ENCODE data around the gene NR2E1.

NR2E1 gene

DNA sequence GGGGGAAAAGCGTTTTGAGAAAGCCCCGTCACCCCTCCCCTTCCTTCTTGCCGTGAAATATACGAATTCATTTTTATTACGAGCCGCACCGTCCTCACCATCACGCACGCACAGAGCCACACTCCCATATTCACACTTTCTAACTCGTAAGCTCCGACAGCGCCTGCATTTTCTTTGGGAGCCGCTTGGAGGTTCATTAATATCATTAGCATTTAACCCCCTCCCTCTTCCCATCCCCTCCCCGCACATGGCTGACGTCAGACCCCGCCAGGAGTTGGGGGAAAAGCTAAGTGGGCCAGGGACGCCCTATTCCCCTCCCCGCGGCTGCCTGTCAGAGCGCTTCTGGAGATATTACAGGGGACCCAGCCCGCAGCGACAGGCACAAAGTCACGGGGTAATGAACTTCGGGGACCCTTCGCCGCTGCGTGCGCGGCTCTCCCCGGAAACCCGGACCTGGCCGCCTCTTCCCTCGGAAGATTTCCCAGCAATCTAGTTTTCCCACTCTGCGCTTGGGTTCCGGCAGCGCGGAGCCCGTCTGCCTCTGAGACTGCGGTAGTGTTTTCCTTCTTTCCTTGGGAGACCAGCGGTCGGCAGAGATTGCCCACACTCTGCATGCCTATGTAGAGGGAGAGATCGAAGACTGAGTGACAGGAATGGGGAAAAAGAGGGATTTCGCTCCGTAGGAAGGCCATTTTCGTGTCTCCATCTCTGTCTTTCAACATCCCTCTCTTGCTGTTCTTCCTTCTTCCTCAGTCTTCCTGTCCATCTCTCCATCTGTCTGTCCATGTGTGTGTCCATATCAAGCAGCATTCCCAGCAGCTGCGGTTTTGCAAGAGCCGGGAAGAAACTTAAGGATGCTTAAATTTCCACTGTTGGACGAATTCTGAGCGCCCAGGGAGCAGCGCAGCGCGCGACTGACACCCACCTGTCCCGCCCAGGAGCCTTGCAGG lies at the start of gene NR2E1:
Gene NR2E1, plus strand, starts transcription at position 309 of the 950 bp plus-strand sequence. CDS start 744 bp downstream, outside the sequence.
- no peak for DNase-seq (ENCODE audit: low read depth)

DNA sequence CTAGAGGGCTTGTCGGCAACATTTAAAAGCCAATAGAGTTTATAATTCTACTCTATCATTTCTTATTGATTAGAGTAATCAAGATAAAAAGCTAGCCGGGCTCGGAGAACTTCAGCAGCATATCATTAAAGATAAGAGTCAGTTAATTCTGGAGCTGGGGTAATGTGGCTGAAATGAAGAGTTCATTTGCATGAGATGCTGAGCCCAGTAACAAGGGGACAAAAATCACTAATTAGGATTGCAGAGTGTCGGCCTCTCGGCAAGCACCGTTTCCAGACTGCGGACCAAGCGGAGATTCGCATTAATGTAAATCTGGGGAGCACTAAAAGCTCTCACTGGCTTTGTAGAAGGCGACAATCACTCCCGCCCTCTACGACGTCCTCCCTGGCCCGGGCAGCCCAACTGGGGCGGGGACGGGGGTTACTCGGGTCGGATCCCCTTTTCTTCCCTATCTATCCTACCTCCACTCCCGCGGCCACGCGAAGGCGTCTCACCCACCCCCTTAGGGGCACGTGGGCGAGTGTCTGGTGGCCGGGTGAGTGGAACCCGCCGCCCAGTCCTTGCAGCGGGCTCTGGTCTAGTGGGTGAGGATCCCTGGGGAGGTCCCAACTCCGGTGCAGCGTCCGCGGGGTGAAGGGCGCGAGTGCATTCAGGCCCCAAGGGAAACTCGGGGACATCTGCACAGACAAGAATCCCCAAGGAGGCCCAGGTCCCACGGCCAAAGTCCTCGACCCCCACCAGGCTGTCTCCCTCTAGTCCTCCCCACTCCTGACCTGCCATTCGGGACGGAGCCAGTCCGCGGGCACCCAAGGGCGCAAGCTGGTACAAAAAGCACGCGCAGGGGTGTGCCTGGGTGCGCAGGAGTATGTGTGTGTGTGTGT lies 49.0 kb upstream of the NR2E1 start:
- DNase-seq (ENCODE audit: low read depth), result no peak

DNA sequence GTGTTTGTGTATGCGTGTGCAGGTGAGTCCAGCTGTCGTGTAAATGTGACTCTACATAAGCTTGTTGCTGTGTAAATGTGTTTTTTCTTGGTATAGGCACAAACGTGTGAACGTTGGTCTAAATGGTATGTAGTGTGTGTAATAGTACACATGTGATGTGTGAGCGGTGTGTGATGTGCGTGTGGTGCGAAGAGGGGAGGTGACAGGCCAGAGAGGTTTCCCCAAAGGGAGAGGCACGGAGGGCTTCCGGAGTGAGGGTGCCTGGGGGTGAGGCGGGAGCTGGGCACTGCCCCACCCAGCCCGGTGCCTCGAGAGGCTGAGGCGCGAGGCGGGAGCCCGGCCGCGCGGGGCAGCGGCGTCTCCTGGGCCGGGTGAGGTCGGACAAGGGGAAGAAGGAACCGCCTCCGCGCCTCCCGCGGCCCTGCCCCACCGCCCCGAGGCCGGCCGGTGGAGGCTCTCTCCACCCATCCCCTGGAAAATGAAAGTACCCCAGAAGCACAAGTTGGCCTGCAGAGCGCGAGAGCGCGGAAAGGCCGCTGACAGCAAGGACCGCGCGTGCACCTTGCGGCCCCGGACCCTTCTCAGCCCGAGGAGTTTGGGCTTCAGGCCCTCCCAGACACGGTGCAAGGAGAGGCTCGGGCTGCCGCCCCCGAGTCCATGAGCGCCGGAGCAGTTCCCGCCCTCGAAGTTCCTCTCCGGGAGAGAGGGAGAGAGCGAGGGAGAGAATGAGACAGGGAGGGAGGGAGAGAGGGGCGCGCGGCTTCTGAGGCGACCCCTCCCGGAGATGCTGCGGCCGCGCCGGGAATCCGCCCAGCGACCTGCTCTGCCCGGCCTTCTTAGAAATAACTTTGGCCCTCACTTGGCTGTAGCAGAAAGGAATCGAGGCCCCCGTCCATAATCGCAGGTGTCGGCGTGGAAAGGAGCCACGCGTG lies 48.1 kb upstream of the NR2E1 start:
- no peak for DNase-seq (ENCODE audit: low read depth)

DNA sequence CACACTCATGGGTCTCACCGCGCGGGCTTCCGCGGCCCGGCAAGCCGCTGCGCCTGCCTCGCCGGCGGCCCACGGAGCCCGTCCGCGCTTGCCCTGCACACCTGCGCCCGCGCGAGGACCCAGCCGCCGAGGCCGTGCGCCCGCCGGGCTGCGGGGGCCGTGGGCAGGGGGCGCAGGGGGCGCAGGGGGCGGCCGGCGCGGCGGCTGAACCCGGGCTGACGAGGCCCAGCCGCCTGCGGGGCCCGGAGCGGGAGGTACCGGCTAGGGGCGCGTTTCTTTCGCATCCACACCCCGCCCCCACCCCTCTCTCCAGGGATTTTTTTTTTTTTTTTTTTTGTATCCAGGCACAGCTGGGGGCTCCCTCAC lies 47.5 kb upstream of the NR2E1 start:
- DNase-seq (ENCODE audit: low read depth), result no peak

DNA sequence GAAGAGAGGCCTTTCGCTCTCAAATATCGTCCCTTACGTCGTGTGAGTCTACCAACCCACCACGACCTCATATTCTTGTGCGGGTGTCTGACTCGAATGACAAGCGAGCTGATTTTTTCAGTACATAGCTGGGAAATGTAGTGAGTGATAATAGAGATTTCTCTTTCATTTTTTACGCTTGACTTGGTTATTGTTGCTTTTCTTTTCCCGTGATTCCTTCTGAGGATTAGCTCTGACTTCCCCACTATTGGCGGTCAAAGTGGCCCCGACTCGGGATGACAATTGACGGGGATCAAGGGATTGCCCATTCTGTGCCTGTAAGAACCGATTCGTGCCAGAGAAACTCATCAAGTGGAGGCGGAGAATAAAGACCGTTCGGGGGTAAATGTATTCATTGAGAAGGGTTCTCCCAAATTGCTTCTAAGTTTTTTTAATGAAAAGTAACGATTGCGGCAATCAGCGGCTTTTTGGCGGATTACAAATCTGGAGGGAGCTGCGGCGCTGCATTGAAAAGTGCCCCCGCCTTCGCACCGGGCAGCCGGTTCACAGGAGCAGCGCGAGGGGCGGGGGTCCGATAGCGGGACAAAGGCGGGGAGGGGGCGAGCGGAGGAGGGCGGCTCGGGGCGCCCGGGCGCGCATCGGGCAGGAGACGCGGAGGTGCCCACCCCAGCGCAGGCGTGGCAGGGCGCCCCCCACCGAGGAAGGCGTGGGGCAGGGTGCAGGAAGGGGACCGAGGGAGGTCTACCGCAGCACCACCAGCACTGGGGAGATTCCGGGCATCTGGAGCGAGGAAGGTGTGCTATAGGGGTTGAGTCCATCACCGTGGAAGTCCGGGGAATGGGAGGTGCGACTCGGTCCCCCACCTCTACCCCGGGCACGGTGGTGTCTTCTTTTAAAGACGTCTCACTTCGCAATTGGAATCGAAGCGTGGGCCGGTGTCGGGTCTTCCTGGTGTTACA lies 46.7 kb upstream of the NR2E1 start:
- DNase-seq (ENCODE audit: low read depth), result no peak

DNA sequence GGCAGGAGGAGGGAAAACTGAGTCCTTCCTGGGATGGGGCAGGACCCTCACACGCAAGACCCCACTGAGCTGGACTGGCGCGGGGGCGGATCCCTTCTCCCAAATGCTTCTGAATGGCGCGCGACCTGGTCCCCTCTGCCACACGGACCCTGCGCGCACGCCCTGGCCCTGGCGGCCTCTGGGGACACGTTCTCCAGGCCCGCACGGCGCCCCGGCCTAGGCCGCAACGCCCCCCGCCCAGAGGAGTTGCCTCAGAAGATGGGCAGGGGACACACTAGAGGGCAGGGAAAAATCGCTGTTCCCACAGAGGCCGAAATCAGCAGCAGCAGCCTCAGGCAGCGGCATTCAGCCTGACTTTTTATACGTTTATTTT lies 46.1 kb upstream of the NR2E1 start:
- no peak for DNase-seq (ENCODE audit: low read depth)

DNA sequence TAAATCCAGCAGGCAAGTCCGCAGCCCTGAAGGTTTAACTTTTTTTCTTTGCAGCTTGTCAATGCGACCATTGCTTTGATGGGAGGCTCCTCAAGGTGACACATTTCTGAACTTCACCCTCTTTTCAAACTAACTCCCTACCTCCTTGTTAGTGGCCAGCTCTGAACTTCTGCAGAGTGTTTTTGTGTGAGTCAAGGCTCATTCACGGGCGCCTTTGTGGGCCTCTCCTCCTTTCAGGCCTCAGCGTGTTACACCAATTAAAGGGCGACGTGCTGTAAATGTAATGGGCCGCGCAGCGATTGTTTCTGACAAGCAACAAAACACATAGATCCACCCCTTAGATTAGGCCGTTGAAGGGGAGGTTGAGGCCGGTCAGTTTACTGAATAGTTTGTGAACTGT lies 45.5 kb upstream of the NR2E1 start:
- no peak for DNase-seq (ENCODE audit: low read depth)

DNA sequence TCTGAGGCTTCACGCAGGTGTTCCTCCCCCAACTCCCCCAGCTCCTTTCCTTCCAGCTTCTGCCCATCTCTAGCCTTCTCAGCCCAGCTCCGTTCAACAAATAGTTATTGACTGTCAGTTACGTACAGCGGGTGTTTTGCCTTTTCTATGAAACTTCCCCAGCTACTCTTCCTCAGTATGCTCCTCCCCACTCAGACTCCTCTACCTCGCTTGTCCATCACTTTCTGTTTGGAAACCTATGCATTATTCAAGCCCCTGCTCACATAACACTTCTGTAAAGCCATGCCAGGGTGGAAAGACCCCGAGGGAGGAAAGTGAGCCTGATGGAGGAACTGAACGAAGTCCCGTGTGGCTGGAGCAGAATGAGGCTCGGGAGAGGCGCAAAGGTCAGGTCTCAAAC lies 44.2 kb upstream of the NR2E1 start:
- no peak for DNase-seq (ENCODE audit: low read depth)

DNA sequence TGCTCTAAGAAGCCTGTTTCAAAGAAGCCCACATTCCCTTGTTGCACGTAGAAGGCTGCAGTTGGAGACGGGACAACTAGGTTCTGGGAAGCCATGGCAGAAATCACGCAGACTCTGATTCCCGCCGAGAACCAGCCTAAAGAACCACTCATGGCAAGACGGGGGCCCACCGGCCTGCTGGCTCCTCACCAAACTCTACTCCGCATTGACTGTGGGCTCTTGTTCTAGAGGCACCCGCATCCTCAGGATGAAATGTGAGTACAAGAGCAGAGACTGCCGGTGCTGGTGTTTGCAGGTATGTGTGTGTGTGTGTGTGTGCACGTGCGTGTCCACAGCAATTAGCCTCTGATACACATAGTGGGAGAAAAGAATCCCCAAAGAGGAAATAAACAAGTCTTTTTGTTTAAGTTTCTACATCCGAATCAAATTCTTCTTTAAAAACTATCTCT lies 42.3 kb upstream of the NR2E1 start:
- DNase-seq (ENCODE audit: low read depth), result no peak

DNA sequence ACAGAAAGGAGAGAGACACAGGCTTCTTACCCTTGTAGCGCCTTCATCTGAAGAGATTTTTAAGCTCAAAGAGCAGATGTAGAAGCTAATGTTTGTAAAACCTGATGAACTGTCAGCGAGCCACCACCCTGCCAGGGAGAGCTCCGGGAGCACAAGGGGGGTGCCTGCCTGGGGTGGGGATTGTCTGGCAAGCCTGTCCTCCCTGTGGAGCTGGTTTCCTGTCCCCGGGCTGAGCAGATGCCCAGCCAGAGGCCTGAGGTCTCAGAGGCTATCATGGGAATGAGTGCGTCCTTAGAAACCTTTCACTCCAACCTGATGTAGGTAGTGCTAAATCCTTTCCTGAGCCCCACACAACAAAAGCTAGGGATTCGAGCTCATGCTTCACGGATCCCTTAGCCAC lies 41.9 kb upstream of the NR2E1 start:
- no peak for DNase-seq (ENCODE audit: low read depth)

DNA sequence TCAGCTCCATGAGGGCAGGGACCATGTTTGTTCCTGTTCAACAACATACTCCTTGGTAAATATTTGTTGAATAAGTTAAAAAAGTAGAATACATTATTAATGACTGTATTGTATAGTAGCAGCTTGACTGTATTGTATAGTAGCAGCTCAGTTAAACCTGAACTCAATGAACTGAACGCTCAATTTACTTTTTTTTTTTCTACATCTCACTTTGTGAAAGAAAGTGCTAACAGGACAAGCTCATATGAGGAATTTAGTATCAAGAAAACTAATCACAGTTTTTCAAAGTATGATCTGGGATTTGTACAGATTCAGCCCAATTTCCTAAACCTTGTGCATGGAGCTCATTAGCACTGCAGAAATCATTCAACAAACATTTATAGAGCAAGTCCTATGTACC lies 38.8 kb upstream of the NR2E1 start:
- no peak for DNase-seq (ENCODE audit: low read depth)

DNA sequence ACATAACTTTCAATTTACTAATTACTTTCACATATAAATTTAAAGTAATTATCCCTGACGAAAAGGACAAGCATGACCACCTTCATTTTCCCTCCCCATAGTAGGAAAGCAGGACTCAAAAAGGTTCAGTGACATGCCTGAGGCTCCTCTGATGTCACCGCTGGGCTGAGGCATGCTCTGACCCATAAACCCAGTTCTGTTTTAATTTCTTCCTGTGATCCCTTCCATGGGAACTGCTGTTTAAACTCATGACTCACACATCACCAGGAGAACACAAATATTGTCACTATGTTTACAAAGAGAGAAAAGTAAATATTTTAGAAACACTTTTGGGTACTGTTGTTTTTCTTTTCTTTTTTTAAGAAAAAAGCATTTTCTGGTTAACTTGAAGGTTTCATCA lies 38.0 kb upstream of the NR2E1 start:
- DNase-seq (ENCODE audit: low read depth), result no peak

DNA sequence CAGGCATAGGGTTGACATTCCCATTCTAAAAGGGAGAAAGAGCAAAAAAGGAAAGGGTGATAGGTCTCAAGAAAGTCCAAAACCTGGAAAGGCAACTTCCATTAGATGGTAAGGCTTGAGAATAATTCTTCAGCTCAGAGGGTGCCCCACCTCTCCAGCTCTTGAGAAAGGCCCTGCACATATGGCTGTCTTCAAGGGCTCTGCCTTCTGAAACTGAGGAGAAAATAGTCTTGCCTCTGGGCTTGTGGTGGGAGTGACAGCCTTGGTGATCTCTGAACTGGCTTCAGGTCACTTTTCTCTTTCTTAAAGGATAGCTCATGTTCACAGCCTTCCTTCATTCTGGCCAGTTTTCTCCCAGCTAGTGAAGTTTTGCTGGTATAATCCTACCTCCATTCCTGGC lies 35.6 kb upstream of the NR2E1 start:
- DNase-seq (ENCODE audit: low read depth), result no peak

DNA sequence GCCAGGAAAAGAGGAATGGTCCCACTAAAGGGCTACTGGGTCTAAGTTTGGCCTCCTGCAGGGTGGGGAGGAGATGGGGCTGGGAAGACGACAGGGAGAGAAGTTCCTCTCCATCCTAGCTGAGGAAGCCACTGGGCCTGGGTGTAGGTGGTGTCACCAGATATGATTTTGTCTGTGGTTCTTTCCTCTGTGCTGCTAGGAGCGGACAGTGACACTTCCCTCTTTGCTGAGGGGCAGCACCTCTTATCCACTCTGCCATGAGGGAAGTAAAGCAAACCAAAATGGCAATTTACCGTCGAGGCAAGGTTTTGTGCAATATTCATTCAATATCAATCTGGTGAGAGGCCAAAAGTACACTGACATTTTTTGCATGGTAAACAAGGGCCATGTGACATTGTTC lies 33.0 kb upstream of the NR2E1 start:
- no peak for DNase-seq (ENCODE audit: low read depth)

DNA sequence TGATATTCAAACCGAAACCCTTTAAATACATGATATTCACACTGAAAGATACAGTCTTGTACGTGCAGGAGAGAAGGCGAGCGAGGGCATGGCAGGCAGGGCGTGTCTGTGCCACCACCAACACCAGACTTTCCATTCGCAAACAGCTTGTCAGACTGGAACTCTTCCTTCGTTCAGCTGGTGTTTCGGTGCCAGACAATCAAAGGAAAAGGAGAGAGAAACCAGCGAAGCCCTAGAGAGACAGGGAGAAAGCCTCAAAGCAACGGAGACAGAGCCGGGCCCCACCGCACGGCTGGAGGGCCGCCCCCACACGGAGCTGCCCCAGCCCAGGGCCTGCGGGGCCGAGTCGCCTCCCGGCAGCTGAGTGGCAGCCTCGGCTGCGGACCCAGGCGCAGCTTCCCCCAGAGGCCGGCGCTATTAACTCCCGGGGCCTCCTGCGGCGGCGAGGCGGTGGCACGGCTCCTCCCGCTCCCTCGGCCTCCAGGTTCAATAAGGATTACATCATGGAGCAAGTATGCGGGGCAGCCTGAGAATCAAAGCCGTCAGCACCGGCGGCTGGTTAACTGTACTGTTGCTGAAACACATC lies 32.1 kb upstream of the NR2E1 start:
- no peak for DNase-seq (ENCODE audit: low read depth)

DNA sequence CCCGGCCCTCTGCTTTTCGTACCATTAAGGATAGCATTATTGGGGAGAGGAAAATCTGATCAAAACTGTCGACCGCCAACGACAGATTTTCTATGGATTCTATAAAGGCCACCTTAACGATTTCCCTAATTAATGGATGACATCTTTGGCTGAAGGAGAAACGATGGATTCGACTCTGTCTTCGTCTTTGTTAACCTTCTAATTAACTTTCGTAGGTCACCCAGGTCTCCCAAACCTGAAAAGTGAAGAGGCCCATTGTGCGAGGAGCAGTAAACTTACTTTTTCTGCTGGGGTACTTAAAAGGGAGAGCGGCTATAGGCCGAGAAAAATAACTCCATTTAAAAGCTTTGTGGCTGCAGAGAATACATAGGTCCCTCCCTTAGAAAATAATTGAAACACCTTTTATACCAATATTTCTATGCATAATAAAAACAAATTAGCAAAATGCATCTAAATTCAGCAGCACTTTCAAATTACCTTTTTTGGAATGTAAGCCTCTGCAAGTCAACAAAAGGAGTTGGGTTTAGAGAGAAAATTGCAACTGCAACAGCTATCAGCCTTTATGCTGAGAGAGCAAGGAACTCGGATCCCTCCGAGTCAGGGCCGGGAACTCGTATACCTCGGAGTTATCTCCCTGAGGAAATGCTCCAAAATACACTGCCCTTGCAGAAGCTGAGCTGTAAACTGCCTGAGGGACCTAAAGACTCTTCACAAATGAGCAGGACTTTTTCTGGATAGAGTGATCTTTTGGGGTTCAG lies 31.4 kb upstream of the NR2E1 start:
- no peak for DNase-seq (ENCODE audit: low read depth)

DNA sequence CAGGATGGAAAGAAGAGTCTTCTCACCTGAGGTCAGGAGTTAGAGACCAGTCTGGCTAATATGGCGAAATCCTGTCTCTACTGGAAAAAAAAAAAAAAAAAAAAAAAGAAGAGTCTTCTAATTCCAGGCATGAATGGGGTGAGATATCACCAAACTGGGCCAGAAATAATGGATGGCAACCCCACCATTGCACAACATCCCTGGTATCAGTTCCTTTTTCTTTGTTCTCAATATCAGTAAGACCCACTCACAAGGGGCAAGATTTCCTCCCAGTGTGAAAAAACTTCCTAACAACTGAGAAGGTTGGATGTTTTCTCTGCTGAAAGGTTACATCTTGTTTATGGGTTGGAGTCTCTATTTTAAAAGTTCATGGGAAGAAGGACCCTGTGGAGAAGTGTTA lies 23.6 kb upstream of the NR2E1 start:
- DNase-seq (ENCODE audit: low read depth), result no peak

DNA sequence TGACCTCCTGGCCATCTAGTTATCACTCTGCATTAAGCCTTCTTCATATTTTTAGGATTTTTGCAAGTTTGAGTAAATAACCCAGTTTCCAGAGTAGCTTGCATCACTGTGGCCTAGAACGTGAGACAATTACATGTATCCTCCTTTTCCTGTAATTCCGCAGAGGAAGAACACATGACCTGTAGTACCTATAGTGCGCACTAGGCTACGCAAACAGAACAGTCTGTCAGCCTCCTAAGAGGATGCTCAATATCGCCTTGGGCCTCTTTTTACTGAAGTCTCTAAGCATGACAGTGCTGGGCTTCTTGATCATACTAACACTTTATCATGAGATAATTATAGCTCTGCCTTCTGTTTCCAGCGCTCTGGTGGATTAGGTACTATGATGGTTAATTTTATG lies 20.2 kb upstream of the NR2E1 start:
- DNase-seq (ENCODE audit: low read depth), result no peak

DNA sequence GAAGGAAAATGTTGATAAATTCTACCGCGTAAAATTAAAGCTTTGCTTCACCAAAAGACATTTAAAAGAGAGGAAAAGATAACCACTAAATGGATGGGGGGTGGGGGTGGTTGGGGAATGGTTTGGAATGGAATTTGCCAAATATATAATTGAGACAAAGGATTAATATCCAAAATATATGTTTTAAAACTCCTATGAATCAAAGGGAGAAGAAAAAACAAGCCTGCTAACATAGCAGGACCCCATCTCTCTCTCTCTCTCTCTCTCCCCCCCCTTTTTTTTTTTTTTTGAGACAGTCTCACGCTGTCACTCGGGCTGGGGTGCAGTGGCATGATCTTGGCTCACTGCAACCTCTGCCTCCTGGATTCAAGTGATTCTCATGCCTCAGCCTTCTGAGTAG lies 13.4 kb upstream of the NR2E1 start:
- no peak for DNase-seq (ENCODE audit: low read depth)

Data from fibroblast of the conjunctiva (primary cell).